AG10803 (cell line): ENCODE measurements around the gene DPYSL3.

Experiments used
- DNase-seq: peaks from one replicate; pipeline ENCODE4 v3.0.0; 2010; ENCODE audit warnings: low read depth
- H3K4me3 ChIP-seq: 2 replicates; pipeline ENCODE4 v1.5.1; 2011; ENCODE audit warnings: mild to moderate bottlenecking, low read length, control low read depth
- TF ChIP-seq, protein P1 (sequence below): conservative IDR thresholded peaks from 2 replicates; pipeline ENCODE4 v1.5.1; 2011; ENCODE audit warnings: mild to moderate bottlenecking, low read length, control low read depth, inconsistent platforms

Gene DPYSL3

DNA sequence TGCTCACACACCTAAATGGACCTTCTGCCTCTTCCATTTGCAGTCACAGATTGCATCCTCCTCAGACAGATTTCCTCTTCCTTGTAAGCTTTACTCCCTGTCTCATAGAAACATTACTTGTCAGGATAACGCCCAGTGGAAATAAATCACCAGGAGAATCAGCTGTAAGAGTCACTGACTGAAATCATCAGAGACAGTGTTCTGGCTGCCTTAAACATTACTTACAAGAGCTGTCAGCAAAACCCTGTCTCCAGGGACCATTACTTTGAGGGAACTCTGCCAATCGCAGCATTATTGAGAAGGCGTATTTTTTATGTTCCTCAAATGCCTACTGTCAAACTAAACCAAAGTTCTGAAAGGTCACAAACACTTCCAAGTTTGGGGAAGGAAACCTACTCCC lies 5.9 kb downstream of the DPYSL3 start:
- peak; percentile 85 for DNase-seq
- TF ChIP-seq, protein P1, sequence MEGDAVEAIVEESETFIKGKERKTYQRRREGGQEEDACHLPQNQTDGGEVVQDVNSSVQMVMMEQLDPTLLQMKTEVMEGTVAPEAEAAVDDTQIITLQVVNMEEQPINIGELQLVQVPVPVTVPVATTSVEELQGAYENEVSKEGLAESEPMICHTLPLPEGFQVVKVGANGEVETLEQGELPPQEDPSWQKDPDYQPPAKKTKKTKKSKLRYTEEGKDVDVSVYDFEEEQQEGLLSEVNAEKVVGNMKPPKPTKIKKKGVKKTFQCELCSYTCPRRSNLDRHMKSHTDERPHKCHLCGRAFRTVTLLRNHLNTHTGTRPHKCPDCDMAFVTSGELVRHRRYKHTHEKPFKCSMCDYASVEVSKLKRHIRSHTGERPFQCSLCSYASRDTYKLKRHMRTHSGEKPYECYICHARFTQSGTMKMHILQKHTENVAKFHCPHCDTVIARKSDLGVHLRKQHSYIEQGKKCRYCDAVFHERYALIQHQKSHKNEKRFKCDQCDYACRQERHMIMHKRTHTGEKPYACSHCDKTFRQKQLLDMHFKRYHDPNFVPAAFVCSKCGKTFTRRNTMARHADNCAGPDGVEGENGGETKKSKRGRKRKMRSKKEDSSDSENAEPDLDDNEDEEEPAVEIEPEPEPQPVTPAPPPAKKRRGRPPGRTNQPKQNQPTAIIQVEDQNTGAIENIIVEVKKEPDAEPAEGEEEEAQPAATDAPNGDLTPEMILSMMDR, result no peak
- no peak overlapping the region for H3K4me3 ChIP-seq

GRCh38 chr5:147490989-147491388 lies 18.9 kb downstream of the DPYSL3 start:
- no peak for DNase-seq
- no peak overlapping the region for H3K4me3 ChIP-seq

DNA sequence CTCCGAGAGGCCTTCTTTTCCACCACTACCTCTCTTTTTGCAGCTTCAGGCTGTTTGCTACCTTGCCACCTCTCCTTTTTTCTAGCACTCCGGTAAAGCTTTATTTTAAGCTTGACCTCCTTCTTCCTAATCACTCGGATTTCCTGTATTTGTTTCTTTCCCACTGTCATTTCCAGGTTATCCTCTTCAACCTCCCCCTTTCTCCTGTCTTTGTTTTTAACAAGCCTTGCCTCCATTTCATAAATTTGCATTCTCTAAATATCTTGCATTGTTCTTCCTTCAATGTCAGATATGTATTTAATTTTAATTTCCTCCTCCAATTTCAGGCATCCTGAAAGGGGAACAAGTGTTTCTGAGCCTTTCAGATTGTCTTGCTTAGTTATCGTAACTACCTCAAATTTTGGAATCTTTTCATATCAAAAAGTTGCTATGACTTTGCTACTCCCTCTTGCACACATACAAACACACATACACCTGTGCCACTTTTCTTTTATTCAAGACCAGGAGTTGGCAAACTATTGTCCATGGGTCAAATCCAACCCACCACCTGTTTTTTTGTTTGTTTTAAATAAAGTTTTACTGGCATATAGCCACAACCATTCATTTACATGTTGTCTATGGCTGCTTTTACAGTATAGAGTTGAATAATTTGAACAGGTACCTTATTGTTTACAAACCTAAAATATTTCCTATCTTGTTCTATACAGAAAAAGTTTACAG lies 22.7 kb downstream of the DPYSL3 start:
- no peak for DNase-seq
- H3K4me3 ChIP-seq, result no peak overlapping the region
- TF ChIP-seq, protein P1, result no peak

More at GRCh38 chr5:147490989-147491388, 18.9 kb downstream of the DPYSL3 start:
- TF ChIP-seq, protein P1, result no peak

DNA sequence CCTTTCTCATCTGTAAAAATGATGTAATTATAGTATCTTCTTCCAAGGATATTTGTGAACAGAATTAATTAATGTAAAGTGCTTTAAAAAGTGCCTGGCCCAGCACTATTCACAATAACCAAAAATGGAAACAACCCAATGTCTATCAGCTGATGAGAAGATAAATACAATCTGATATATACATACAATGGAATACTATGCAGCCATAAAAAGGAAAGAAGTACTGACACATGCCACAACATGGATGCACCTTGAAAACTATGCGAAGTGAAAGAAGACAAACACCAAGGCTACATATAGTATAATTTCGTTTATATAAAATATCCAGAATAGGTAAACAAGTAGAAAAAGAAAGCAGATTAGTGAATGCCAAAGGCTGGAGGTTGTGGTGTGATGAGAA lies 24.1 kb downstream of the DPYSL3 start:
- no peak overlapping the region for H3K4me3 ChIP-seq
- DNase-seq, result no peak
- TF ChIP-seq, protein P1, result no peak

GRCh38 chr5:147485046-147485445 lies 24.8 kb downstream of the DPYSL3 start:
- peak; percentile 95 for DNase-seq
- peak overlapping the region; percentile 16; the same call in 1 of the 2 replicates for H3K4me3 ChIP-seq
- TF ChIP-seq, protein P1, result no peak

DNA sequence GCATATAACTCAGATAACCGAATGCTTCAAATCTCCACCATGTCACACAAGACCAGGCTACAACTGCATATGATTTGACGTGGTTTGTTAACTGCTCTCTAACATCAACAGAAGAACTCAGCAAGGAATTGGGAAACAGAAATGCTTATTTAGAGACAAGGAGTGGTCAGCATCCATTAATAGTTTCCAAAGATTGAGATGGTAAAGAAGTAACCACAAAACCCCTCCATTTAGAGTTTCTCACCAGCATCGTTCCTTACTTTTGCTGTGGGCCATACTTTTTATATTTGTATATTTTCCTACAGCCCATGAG lies 25.2 kb downstream of the DPYSL3 start:
- DNase-seq, result peak; percentile 65
- H3K4me3 ChIP-seq, result peak overlapping the region; percentile 16
- TF ChIP-seq, protein P1, result no peak

GRCh38 chr5:147483961-147484707 lies 25.7 kb downstream of the DPYSL3 start:
- peak; percentile 100 for DNase-seq
- TF ChIP-seq, protein P1, result no peak
- H3K4me3 ChIP-seq, result peak overlapping the region; percentile 16
